ENCODE data around the gene AGFG1.
"Not testable (repeated sequence)": the region's sequence is repeated elsewhere in the genome, so short reads cannot be mapped to it uniquely, and the experiment has no call there.

Gene AGFG1

GRCh38 chr2:227551836-227552235, 79.9 kb downstream of the AGFG1 start:
- no peak for DNase-seq

DNA sequence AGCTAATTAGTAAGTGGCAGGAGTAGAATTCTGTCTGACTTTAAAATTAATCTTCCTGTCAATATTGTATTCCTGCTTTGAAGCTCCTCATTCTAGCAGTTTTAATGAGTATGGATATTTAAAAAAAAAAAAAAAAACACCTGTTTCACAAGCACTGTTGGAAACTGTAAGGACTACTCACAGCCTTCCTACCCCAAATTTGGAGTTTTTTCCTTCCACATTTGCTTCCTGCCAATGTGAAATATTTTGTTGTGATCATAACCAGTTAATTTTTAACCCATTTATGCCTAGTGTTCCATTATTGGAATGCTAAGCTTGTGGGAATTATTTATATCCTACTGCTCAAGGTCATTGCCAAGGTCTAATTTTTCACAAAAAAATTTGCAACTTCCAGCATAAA, 90.6 kb downstream of the AGFG1 start:
- DNase-seq, result no peak

DNA sequence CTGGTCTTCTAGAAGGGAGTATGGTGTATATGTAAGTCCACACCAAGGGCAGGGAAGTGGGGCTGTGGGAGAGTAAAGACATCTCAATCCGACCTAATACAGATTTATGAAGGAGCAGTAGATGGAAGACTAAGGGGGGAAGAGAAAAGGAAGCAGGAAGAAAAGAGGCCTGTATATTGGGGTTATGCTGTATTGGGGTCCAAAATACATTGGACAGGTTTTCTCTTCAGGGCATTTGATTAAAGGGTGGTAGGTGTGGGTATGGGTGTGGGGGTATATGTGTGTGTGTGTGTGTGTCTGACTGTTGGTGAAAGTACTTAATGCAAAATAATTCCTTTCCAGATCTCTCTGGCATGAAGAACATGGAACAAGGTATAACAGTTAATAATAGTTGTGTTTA, 93.1 kb downstream of the AGFG1 start:
- DNase-seq, result no peak

GRCh38 chr2:227566012-227566411, 94.1 kb downstream of the AGFG1 start:
- no peak for DNase-seq

DNA sequence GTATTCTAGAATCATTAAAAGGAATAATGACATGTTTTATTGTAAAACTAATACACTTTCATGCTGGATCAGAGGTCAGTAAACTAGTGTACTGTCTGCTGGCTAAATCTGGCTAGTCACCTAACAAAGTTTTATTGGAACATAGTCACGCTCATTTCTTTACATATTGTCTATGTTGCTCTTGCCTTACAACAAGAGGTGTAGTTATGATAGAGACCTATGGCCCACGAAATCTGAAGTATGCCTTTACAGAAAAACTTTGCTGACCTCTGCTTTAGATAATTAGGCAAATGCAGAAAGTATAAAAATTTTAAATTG, 96.9 kb downstream of the AGFG1 start:
- DNase-seq, result no peak

- no peak for DNase-seq
Measured at GRCh38 chr2:227570615-227571014, 98.7 kb downstream of the AGFG1 start.

- DNase-seq, result no peak
Measured at GRCh38 chr2:227576110-227576509, 104.2 kb downstream of the AGFG1 start.

DNA sequence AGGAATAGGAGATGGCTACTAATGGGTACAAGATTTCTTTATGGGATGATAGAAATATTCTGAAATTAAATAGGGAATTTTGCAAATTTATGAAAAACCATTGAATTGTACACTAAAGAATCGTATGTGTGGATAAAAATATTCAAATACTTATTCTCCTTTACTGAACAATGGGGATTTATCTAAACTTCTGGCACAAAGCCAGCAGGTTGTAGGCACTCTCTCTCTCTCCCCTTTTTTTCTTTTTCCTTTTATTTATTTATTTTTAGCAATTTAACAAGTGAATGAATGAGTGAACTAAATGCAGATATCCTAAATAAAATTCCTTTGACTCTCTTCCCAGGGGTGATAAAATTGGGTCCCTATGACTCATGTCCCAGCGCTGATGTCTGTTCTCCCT, 104.9 kb downstream of the AGFG1 start:
- no peak for DNase-seq

DNA sequence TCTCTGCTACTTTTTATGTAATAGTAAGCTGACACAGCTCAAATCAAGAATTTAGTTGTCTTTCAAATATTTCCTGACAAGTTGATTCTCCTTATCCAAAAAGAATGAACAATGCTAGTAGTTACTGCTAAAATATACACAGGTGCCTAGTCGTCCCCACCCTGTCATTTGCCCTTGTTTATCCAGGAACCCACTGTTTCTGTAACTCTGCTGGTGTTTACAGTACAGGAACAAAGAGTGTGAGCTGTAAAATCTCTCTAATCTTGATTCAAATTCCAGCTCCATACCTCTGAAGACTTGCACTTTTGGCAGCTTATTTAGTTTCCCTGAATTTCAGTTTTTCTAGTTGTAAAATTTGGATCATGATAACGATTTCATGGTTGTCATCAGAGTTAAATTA, 105.6 kb downstream of the AGFG1 start:
- no peak for DNase-seq

- DNase-seq, result no peak
Measured at GRCh38 chr2:227578642-227579041, 106.7 kb downstream of the AGFG1 start.

DNA sequence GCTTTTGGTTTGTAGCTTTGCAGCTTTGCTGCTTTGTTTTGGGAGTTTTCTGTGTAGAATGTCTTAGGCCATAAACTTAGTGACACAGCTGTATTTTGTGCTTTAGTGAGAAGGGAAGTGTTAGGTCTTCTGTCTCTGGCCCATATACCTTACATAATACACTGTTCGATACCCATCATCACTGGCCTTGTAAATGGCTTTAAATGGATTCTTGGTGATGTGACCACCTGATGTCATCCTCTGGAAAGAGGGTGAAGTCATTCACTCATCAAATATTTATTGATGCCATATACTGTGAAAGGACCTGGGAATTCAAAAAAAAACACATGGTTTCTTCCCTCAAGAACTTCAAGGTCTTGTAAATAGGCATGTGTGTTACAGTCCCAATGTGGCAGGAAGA, 107.8 kb downstream of the AGFG1 start:
- no peak for DNase-seq

GRCh38 chr2:227582369-227582768, 110.4 kb downstream of the AGFG1 start:
- no peak for DNase-seq

DNA sequence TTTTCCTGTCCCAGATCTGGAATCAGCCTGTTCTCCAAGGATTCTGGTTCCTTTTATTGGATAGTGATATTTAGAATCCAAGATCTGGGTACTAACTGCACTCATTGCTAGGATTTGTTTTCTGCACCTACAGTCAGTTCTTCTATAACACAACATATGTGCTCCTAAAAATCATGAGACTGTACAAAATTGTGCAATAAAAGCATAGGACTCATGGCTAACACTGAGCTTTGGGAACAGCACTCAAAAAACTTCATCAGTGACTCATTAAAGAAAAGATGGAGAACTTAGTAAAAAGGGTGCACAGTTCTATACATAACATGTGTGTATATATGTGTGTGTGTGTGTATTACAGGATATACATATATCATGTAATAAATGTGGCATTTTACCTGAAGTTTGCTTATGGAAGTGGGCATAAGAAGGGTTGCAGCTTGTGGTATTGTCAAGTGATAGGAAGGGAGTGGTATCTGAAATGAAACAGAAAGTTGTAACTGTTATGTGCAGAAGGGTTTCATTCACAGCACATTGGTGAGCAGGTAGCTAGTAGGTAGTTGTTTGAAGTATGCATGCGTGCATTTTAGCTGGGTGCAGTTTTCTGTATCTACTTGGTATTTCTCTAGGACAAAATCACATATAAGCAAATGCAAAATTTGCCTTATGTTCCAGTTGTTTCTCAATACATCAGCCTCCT, 120.9 kb downstream of the AGFG1 start:
- no peak for DNase-seq

- no peak for DNase-seq
Measured at GRCh38 chr2:227595797-227596196, 123.8 kb downstream of the AGFG1 start.

- no peak for DNase-seq
Measured at GRCh38 chr2:227597036-227597435, 125.1 kb downstream of the AGFG1 start.

DNA sequence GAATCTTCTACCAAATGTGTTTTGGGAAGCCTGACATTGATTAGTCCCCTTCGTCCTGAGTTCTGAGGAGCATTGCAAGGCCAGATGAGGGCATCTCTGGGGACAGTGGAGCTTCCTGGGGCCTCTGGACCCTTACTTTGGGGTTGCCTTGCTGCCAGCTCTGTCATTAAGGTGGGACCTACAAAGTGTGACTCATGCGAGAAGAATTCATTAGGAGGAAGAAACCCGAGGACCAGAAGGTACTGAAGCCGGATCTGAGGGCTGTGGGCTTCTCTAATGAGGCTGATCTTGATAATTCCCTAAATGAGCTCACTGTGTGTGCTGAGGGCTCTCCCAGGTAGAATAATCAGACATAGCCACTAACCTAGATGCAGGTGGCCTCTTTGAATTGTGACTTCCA, 126.0 kb downstream of the AGFG1 start:
- DNase-seq, result no peak

- not testable (repeated sequence) for DNase-seq
Measured at GRCh38 chr2:227598835-227599503, 127.0 kb downstream of the AGFG1 start, which contains the start of gene SCYGR2. SCYGR2 (plus strand) TSS chr2:227598893; CDS start chr2:227598893, 0 bp downstream.

DNA sequence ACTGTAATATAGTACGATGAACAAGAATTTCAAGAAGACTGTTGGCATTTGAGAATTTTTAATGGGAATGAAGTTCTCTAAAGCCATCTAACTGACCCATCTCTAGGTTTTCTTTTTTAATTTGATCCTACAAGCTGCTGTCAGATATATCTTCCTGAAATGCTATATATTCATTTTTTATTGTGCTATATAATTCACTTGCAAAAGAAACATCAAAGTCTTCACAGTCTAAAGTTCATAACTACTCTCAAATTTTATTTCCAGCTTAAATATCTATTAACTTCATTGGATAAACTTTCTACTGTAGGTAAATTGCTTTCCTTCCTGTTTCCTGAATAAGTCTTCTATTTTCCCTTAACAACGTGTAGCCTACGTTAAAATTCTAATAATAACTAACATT, 130.4 kb downstream of the AGFG1 start:
- DNase-seq, result no peak

DNA sequence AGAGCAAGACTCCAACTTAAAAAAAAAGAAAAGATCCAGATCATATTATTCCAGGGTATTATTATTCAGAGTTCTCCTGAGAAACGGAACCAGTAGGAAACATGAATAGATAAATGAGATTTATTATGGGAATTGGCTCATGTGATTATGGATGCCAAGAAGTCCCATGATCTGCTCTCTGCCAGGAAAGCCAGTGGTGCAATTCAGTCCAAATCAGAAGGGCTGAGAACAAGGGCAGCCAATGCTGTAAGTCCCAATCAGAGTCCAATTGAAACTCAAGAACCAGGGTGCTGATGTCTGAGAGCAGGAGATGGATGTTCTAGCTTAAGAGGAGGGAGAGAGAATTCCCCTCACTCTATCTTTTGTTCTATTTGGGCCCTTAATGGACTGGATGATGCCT, 134.5 kb downstream of the AGFG1 start:
- no peak for DNase-seq

DNA sequence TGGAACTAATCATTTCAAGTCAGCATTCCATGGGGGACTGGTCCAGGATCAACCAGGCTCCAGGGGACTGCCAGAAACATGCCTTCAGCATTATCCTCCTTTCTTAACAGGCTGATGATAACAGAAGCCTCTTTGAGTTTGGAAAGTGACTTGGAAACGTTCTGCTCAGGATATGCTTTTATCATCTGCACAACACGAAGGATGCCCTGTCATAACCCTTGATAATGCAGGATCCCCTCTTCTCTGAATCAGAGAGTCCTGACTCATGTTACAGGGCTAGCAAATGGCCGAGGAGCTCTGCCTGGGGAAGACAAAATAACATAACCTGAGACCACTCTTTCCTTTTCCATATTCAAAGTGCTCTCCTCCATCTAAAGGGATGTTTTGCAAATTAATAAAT, 136.0 kb downstream of the AGFG1 start:
- DNase-seq, result no peak

DNA sequence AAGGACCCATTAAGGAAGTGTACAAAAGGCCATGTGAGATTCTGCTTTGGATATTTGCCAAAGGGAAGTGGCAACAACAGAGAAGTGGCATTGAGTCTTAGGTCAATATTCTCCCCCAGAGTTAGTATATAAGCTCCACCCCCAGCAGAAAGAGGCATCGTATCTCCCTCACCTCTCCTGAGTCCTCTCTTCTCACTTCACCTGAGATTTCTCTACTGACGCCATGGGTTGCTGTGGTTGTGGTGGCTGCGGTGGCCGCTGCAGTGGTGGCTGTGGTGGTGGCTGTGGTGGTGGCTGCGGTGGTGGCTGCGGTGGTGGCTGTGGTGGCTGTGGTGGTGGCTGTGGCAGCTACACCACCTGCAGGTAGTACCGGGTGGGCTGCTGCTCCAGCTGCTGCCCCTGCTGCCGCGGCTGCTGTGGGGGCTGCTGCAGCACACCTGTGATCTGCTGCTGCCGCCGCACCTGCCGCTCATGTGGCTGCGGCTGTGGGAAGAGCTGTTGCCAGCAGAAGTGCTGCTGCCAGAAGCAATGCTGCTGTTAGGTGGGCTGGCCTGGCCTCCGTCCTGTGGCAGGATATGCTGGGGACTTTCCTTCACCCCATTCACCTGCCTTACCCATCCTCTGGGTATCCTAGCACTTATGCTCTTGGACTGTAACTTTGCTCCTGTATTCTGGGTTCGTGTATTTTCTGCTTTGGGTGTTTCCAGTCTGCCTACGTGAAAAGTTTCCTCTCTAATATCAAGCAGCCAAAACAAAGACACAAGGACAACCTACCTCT, 136.8 kb downstream of the AGFG1 start:
- peak; percentile 6 to 7 for DNase-seq

GRCh38 chr2:227610123-227610522, 138.2 kb downstream of the AGFG1 start:
- no peak for DNase-seq
